HG03354 (cell line): ENCODE data around the gene QSOX2.
A peak's percentile ranks its signal among the peaks of the same experiment; 100 is the strongest.

Experiments
- ATAC-seq: cut with Tn5 transposase; IDR thresholded peaks from one replicate; pipeline ENCODE4 v1.9.1; 2021; ENCODE audit warnings: mild to moderate bottlenecking; ENCODE audit not compliant: unreplicated experiment, poor library complexity, severe bottlenecking

The QSOX2 gene

GRCh38 chr9:136226680-136227407, 18.8 kb downstream of the QSOX2 start:
- no peak for ATAC-seq

GRCh38 chr9:136225748-136226679, 19.6 kb downstream of the QSOX2 start:
- peak; percentile 71 for ATAC-seq

- ATAC-seq: peak; percentile 63
Observed at GRCh38 chr9:136225366-136225747, 20.3 kb downstream of the QSOX2 start.

- ATAC-seq: no peak
Observed at GRCh38 chr9:136223871-136224640, 21.6 kb downstream of the QSOX2 start.

- no peak for ATAC-seq
Observed at GRCh38 chr9:136222906-136223285, 22.7 kb downstream of the QSOX2 start.

GRCh38 chr9:136222166-136222905, 23.3 kb downstream of the QSOX2 start:
- no peak for ATAC-seq

- ATAC-seq: no peak
Observed at GRCh38 chr9:136220017-136220729, 25.4 kb downstream of the QSOX2 start.

GRCh38 chr9:136219276-136219675, 26.3 kb downstream of the QSOX2 start:
- no peak for ATAC-seq

GRCh38 chr9:136218673-136219072, 26.9 kb downstream of the QSOX2 start:
- ATAC-seq: no peak

GRCh38 chr9:136218271-136218670, 27.3 kb downstream of the QSOX2 start:
- no peak for ATAC-seq

- ATAC-seq: no peak
Observed at GRCh38 chr9:136216541-136217244, 28.9 kb downstream of the QSOX2 start.

GRCh38 chr9:136213733-136214132, 31.9 kb downstream of the QSOX2 start:
- ATAC-seq: no peak

GRCh38 chr9:136212345-136212950, 33.2 kb downstream of the QSOX2 start:
- ATAC-seq: no peak

GRCh38 chr9:136211441-136212344, 33.9 kb downstream of the QSOX2 start:
- no peak for ATAC-seq

GRCh38 chr9:136211006-136211405, 34.6 kb downstream of the QSOX2 start:
- ATAC-seq: no peak

GRCh38 chr9:136210276-136210675, 35.3 kb downstream of the QSOX2 start:
- no peak for ATAC-seq

- ATAC-seq: no peak
Observed at GRCh38 chr9:136209786-136210185, 35.8 kb downstream of the QSOX2 start.
